H1 (cell line): ENCODE measurements around the gene ELMO3. TPM values are rescaled to one million over a fixed set of nuclear protein-coding genes. Genes with fewer than 3 reads are reported as not detected.
A peak's percentile ranks its signal among the peaks of the same experiment; 100 is the strongest.

Experiments
- CTCF ChIA-PET: fragments of 300-600 bp; sonication (Branson Sonifier 250); formaldehyde crosslinking; loops from one replicate; lab custom pipeline; 2021; ENCODE audit not compliant: partially characterized antibody; lab: Charles Lee
- POLR2A ChIA-PET: fragments of 300-600 bp; sonication (Branson Sonifier 250); formaldehyde crosslinking; loops from one replicate; lab custom pipeline; 2021; ENCODE audit warnings: inconsistent platforms; ENCODE audit not compliant: partially characterized antibody; lab: Charles Lee
- DNase-seq, 2 experiments: peaks; one replicate each; pipeline versions ENCODE4 v3.0.0 to v3.0.0-alpha.2; 2010 to 2022; ENCODE audit warnings: low spot score in 2 of 2, low read depth in 1 of 2, mixed read lengths in 1 of 2
- FAIRE-seq: peaks from 2 replicates; lab custom pipeline; 2011; peaks lifted over from hg19 to GRCh38; lab: Jason Lieb, UNC
- H2AFZ ChIP-seq: 2 replicates; pipeline ENCODE4 v1.8.1; 2012; ENCODE audit warnings: low read length, inconsistent platforms
- H2AK5ac ChIP-seq: 2 replicates; pipeline ENCODE4 v1.6.1; 2013; ENCODE audit warnings: low read depth, low read length
- H2BK120ac ChIP-seq: replicated peaks from 2 replicates; pipeline ENCODE3; 2013; ENCODE audit warnings: low read depth, low read length, inconsistent platforms
- H2BK12ac ChIP-seq: 2 replicates; pipeline ENCODE4 v1.6.1; 2013; ENCODE audit warnings: low read depth, low read length
- H2BK15ac ChIP-seq: 2 replicates; pipeline ENCODE4 v1.6.1; 2013; ENCODE audit warnings: low read length
- H2BK20ac ChIP-seq: 2 replicates; pipeline ENCODE4 v1.6.1; 2013; ENCODE audit warnings: low read length
- H2BK5ac ChIP-seq: 2 replicates; pipeline ENCODE4 v1.6.1; 2013; ENCODE audit warnings: low read depth, low read length
- H3K14ac ChIP-seq: 2 replicates; pipeline ENCODE4 v1.6.1; 2013; ENCODE audit warnings: inconsistent platforms; ENCODE audit not compliant: insufficient read length
- H3K18ac ChIP-seq: 2 replicates; pipeline ENCODE4 v1.6.1; 2013; ENCODE audit warnings: low read length; ENCODE audit errors: extremely low read depth
- H3K23ac ChIP-seq: 2 replicates; pipeline ENCODE4 v1.6.1; 2013; ENCODE audit warnings: inconsistent platforms; ENCODE audit not compliant: insufficient read length
- H3K23me2 ChIP-seq: 2 replicates; pipeline ENCODE4 v1.6.1; 2013; ENCODE audit warnings: low read depth, low read length
- H3K27ac ChIP-seq: 2 replicates; pipeline ENCODE4 v1.6.1; 2011; ENCODE audit warnings: low read depth, low read length, inconsistent platforms
- H3K27me3 ChIP-seq, 4 experiments: replicated peaks in 1 of 4; 1 replicate in 1 of 4; 2 replicates in 3 of 4; pipeline versions ENCODE4 v1.6.1 to v1.8.1; 2011 to 2013; ENCODE audit warnings: low read length in 3 of 4, mild to moderate bottlenecking in 3 of 4, inconsistent platforms in 2 of 4, mixed read lengths in 2 of 4, moderate library complexity in 1 of 4; ENCODE audit not compliant: control insufficient read depth in 3 of 4, insufficient read depth in 3 of 4; ENCODE audit errors: extremely low read depth in 1 of 4
- H3K36me3 ChIP-seq, 4 experiments: 2 replicates each; pipeline versions ENCODE4 v1.6.1 to v1.8.1; 2011 to 2013; ENCODE audit warnings: mild to moderate bottlenecking in 4 of 4, low read length in 3 of 4, moderate library complexity in 2 of 4, control low read depth in 1 of 4, inconsistent platforms in 1 of 4; ENCODE audit not compliant: insufficient read depth in 4 of 4, control insufficient read depth in 2 of 4
- H3K4ac ChIP-seq: replicated peaks from 2 replicates; pipeline ENCODE3; 2013; ENCODE audit warnings: low read length, low read depth, mixed read lengths, inconsistent platforms; ENCODE audit not compliant: insufficient read length
- H3K4me1 ChIP-seq, 4 experiments: replicated peaks in 1 of 4; 1 replicate in 1 of 4; 2 replicates in 3 of 4; pipeline versions ENCODE4 v1.6.1 to v1.8.1; 2011 to 2013; ENCODE audit warnings: low read length in 3 of 4, inconsistent platforms in 2 of 4, mixed read lengths in 1 of 4; ENCODE audit not compliant: insufficient read depth in 4 of 4, control insufficient read depth in 3 of 4
- H3K4me2 ChIP-seq, 2 experiments: 2 replicates each; pipeline versions ENCODE4 v1.6.1 to v1.8.1; 2011 to 2013; ENCODE audit warnings: low read depth in 2 of 2, low read length in 2 of 2, control low read depth in 1 of 2, inconsistent platforms in 1 of 2, mild to moderate bottlenecking in 1 of 2; ENCODE audit not compliant: insufficient read depth in 1 of 2
- H3K4me3 ChIP-seq, 4 experiments: fragments of 200-600, 300-600 bp in 1 of 4; sonication (generic), shearing (Covaris generic), sonication (Bioruptor Twin) in 1 of 4; 2 replicates each; pipeline versions ENCODE4 v1.5.1 to v1.8.1; 2011 to 2016; ENCODE audit warnings: low read length in 4 of 4, low read depth in 3 of 4, control low read depth in 2 of 4, inconsistent platforms in 2 of 4, mild to moderate bottlenecking in 2 of 4, mixed read lengths in 1 of 4, moderate library complexity in 1 of 4; ENCODE audit not compliant: insufficient read depth in 2 of 4; ENCODE audit errors: extremely low read depth in 1 of 4
- H3K56ac ChIP-seq: replicated peaks from 2 replicates; pipeline ENCODE3; 2013; ENCODE audit warnings: low read depth, mild to moderate bottlenecking, mixed read lengths, low read length, inconsistent platforms; ENCODE audit not compliant: insufficient read length
- H3K79me1 ChIP-seq: 2 replicates; pipeline ENCODE4 v1.6.1; 2013; ENCODE audit warnings: low read depth, low read length, control low read depth
- H3K79me2 ChIP-seq, 2 experiments: 2 replicates each; pipeline versions ENCODE4 v1.6.1 to v1.8.1; 2012 to 2013; ENCODE audit warnings: low read length in 2 of 2, mild to moderate bottlenecking in 2 of 2, inconsistent platforms in 1 of 2; ENCODE audit not compliant: insufficient read depth in 2 of 2, control insufficient read depth in 1 of 2
- H3K9ac ChIP-seq, 4 experiments: replicated peaks in 1 of 4; 1 replicate in 1 of 4; 2 replicates in 3 of 4; pipeline versions ENCODE4 v1.6.1 to v1.8.1; 2011 to 2013; ENCODE audit warnings: low read depth in 3 of 4, low read length in 3 of 4, control low read depth in 2 of 4, mild to moderate bottlenecking in 2 of 4, moderate library complexity in 2 of 4, inconsistent platforms in 1 of 4; ENCODE audit errors: extremely low read depth in 1 of 4
- H3K9me3 ChIP-seq, 2 experiments: 2 replicates each; pipeline versions ENCODE4 v1.6.1 to v1.8.1; 2012 to 2013; ENCODE audit warnings: mild to moderate bottlenecking in 2 of 2, moderate library complexity in 2 of 2, control low read depth in 1 of 2, inconsistent platforms in 1 of 2, low read depth in 1 of 2, low read length in 1 of 2, mixed read lengths in 1 of 2; ENCODE audit not compliant: insufficient read depth in 2 of 2
- H4K20me1 ChIP-seq, 2 experiments: replicated peaks in 1 of 2; 2 replicates each; pipeline versions ENCODE3 to v1.8.1; 2011 to 2013; ENCODE audit warnings: inconsistent platforms in 2 of 2, low read length in 2 of 2, mild to moderate bottlenecking in 1 of 2; ENCODE audit not compliant: insufficient read depth in 2 of 2, control insufficient read depth in 1 of 2
- H4K5ac ChIP-seq: 2 replicates; pipeline ENCODE4 v1.6.1; 2013; ENCODE audit warnings: low read length, low read depth, mixed read lengths, inconsistent platforms; ENCODE audit not compliant: insufficient read length
- H4K8ac ChIP-seq: 2 replicates; pipeline ENCODE4 v1.8.0; 2013; ENCODE audit warnings: mild to moderate bottlenecking, moderate library complexity, low read length, inconsistent platforms; ENCODE audit not compliant: insufficient read depth; ENCODE audit errors: extremely low read depth
- H4K91ac ChIP-seq: replicated peaks from 2 replicates; pipeline ENCODE3; 2013; ENCODE audit warnings: low read length, mixed read lengths, inconsistent platforms; ENCODE audit not compliant: insufficient read length
- JUND ChIP-seq: IDR thresholded peaks from 2 replicates; pipeline ENCODE4 v1.6.1; 2011; ENCODE audit warnings: mild to moderate bottlenecking, improper control_type of control experiment, low read length
- RNF2 ChIP-seq: fragments of 200-900, 300-1000 bp; sonication (generic); IDR thresholded peaks from 2 replicates; pipeline ENCODE4 v1.7.1; 2016; ENCODE audit warnings: borderline replicate concordance, low read depth, mild to moderate bottlenecking, antibody characterized with exemption, low read length; ENCODE audit not compliant: poor library complexity, severe bottlenecking; ENCODE audit errors: missing control alignments
- SP1 ChIP-seq: IDR thresholded peaks from 2 replicates; pipeline ENCODE4 v1.6.1; 2011; ENCODE audit warnings: low read depth, low read length
- ZNF274 ChIP-seq: IDR thresholded peaks from 2 replicates; pipeline ENCODE4 v1.7.0; 2012; ENCODE audit warnings: low read length, borderline replicate concordance; ENCODE audit errors: extremely low read depth
- WGBS, 2 experiments: shearing (Covaris generic) in 1 of 2; methylation state at CpG; one replicate each; pipeline versions ENCODE4 v1.1.6 to v1.1.7; 2013 to 2015; ENCODE audit warnings: low lambda C conversion rate in 2 of 2, mixed read lengths in 2 of 2, inconsistent platforms in 1 of 2, low coverage in 1 of 2, missing lambda C conversion rate in 1 of 2; ENCODE audit not compliant: insufficient replicate concordance in 2 of 2, insufficient coverage in 1 of 2, insufficient read length in 1 of 2; ENCODE audit errors: extremely low coverage in 1 of 2, missing lambda C conversion rate in 1 of 2; 5-methylcytosine and 5-hydroxymethylcytosine counted together
- polyA plus RNA-seq, 7 experiments: library from polyadenylated mRNA; depleted of rRNA in 3 of 7; stranded (reverse) in 5 of 7; unstranded in 2 of 7; fragments of >200 nt in 5 of 7; fragments of 200-250 nt in 2 of 7; gene quantifications; 1 replicate in 5 of 7; 2 replicates in 1 of 7; 4 replicates in 1 of 7; pipeline versions ENCODE4 v1.2.1 to v1.2.3, GENCODE V29; 2011 to 2013; ENCODE audit warnings: missing spikeins in 2 of 7, mixed read lengths in 2 of 7
- total RNA-seq: library from RNA; stranded (reverse); fragmentation: NEBNext Ultra II Directional; extraction: Animal tissue kit (Norgen Biotek cat#: 25700); gene quantifications from 2 replicates; pipeline ENCODE4 v1.2.1, GENCODE V29; 2021

ELMO3 gene
- total and polyA plus RNA-seq, 2 of the 8 experiments (the other 6 are each of a cell fraction or from before 2014, with no cell fraction given), result 9.6 to 10.9 TPM

- H2BK15ac ChIP-seq, result no peak overlapping the region
- H4K5ac ChIP-seq, result no peak overlapping the region
- WGBS, 2 experiments, result 92% methylated on average over 11 of the region's 15 CpGs; no CpG with 5 or more reads in 1 of the 2 experiments
- no peak overlapping the region for H3K9ac ChIP-seq
- H3K79me1 ChIP-seq, result peaks cover 10% of the 10 kb centered on the region
- H3K23me2 ChIP-seq, result peaks cover 19% of the 10 kb centered on the region
- no peak overlapping the region for H3K4ac ChIP-seq
- POLR2A ChIA-PET, result interaction anchor here (0.9 to 1.5 kb wide), 3 partner anchors 38 to 58 kb away, joined by 3 read pairs; partner anchors contain the start of genes B3GNT9 and TMEM208
- no peak overlapping the region for H3K23ac ChIP-seq
- no peak overlapping the region for H3K14ac ChIP-seq
- peaks cover 5 to 23% of the 10 kb centered on the region in 2 experiments for H4K20me1 ChIP-seq
- H3K4me3 ChIP-seq, result no peak overlapping the region
- H3K27me3 ChIP-seq, result peaks cover 8 to 32% (median 19%) of the 10 kb centered on the region in 4 experiments
- no peak overlapping the region for H2BK12ac ChIP-seq
- no peak overlapping the region for H3K18ac ChIP-seq
- H3K36me3 ChIP-seq, result peaks cover 0 to 2% (median under 1%) of the 10 kb centered on the region in 4 experiments; a peak in 2 of 8 replicates
- H3K4me2 ChIP-seq, result no peak overlapping the region
- FAIRE-seq (no peak), DNase-seq (no peak)
- H3K27ac ChIP-seq, result no peak overlapping the region
- peaks cover 8 to 17% of the 10 kb centered on the region in 2 experiments for H3K79me2 ChIP-seq
- CTCF ChIA-PET, result interaction anchor here (0.7 to 9.3 kb wide), 6 partner anchors 11 to 755 kb away, joined by 3 to 151 read pairs (median 4); partner anchors contain the start of genes ELMO3, LCAT, NOL3 and TMEM208
- no peak overlapping the region for H2BK120ac ChIP-seq
- H2AK5ac ChIP-seq, result no peak overlapping the region
- no peak overlapping the region for H2BK20ac ChIP-seq
- no peak overlapping the region for H2AFZ ChIP-seq
- TF ChIP-seq SP1 (no peak), JUND (no peak), ZNF274 (no peak), RNF2 (no peak)
- H4K8ac ChIP-seq, result 0 out of 2 replicates have a peak overlapping the region, but pooled peaks have one; percentile 60
- H3K56ac ChIP-seq, result no peak overlapping the region
- no peak overlapping the region for H4K91ac ChIP-seq
- peaks cover 0 to 16% (median 12%) of the 10 kb centered on the region in 4 experiments; a peak in 6 of 7 replicates for H3K4me1 ChIP-seq
- no peak overlapping the region for H2BK5ac ChIP-seq
- no peaks in the 10 kb centered on the region for H3K9me3 ChIP-seq
These were observed 10.1 kb upstream of the ELMO3 start for GRCh38 chr16:67188798-67189197.
